ENCODE data around the gene FKTN. TPM values are rescaled to one million over a fixed set of nuclear protein-coding genes. Genes with fewer than 3 reads are reported as not detected.

The FKTN gene
- total RNA-seq, 8 experiments from 2014 or later = 15.7 to 32.8 (median 18.8) TPM

GRCh38 chr9:105672711-105673234 lies 114.8 kb downstream of the FKTN start:
- H3K4me3 ChIP-seq = no peak overlapping the region
- H3K4me1 ChIP-seq (replicated peaks in 1 of 2) = peaks cover 0 to 5% of the 10 kb centered on the region in 2 donors
- 0 to 100% (median 65%) methylated on average over 1 to 3 of the region's 3 CpGs for WGBS, 10 experiments
- ATAC-seq (replicated peaks in 6 of 8) = peak in 1 of 8 experiments; percentile 33
- in situ Hi-C loops (cut with MboI; ENCODE audit: low pct_unique_long_range_greater_than_20kb in 2 of 9, low sequenced_read_pairs in 9 of 9, unreplicated experiment in 9 of 9) = no loop called here
- H3K27ac ChIP-seq = no peak overlapping the region

- no peak for ATAC-seq (replicated peaks in 6 of 8)
- in situ Hi-C loops (cut with MboI; ENCODE audit: low pct_unique_long_range_greater_than_20kb in 2 of 9, low sequenced_read_pairs in 9 of 9, unreplicated experiment in 9 of 9) = no loop called here
- Histone ChIP-seq H3K4me3 (no peak overlapping the region), H3K27ac (no peak overlapping the region), H3K4me1 (replicated peaks in 1 of 2) (peaks cover 0 to 13% of the 10 kb centered on the region in 2 donors)
- WGBS, 10 experiments = 0 to 100% (median 88%) methylated on average over 1 to 2 of the region's 3 CpGs; no CpG with 5 or more reads in 3 of the 10 experiments
These were observed 116.0 kb downstream of the FKTN start for GRCh38 chr9:105673850-105674387.

- 17 to 88% (median 41%) methylated on average over 1 to 6 of the region's 6 CpGs; no CpG with 5 or more reads in 1 of the 10 experiments for WGBS, 10 experiments
- Histone ChIP-seq H3K4me1 (replicated peaks in 1 of 2) (peaks cover 0 to 13% of the 10 kb centered on the region in 2 donors), H3K4me3 (no peak overlapping the region), H3K27ac (no peak overlapping the region)
- in situ Hi-C loops (cut with MboI; ENCODE audit: low pct_unique_long_range_greater_than_20kb in 2 of 9, low sequenced_read_pairs in 9 of 9, unreplicated experiment in 9 of 9) = no loop called here
- no peak for ATAC-seq (replicated peaks in 6 of 8)
These were observed 118.5 kb downstream of the FKTN start for GRCh38 chr9:105676351-105676923.

- in situ Hi-C loops (cut with MboI; ENCODE audit: low pct_unique_long_range_greater_than_20kb in 2 of 9, low sequenced_read_pairs in 9 of 9, unreplicated experiment in 9 of 9) = no loop called here
- no peak overlapping the region for H3K4me3 ChIP-seq
- ATAC-seq (replicated peaks in 6 of 8) = no peak
- H3K27ac ChIP-seq = no peak overlapping the region
- H3K4me1 ChIP-seq (replicated peaks in 1 of 2) = peaks cover 0 to 13% of the 10 kb centered on the region in 2 donors
- WGBS, 10 experiments = 60 to 100% (median 71%) methylated on average over 1 of the region's 1 CpG; no CpG with 5 or more reads in 7 of the 10 experiments
These were observed 120.2 kb downstream of the FKTN start for GRCh38 chr9:105678163-105678562.

GRCh38 chr9:105678781-105679180 lies 120.8 kb downstream of the FKTN start:
- Histone ChIP-seq H3K4me3 (no peak overlapping the region), H3K27ac (no peak overlapping the region), H3K4me1 (replicated peaks in 1 of 2) (peaks cover 0 to 13% of the 10 kb centered on the region in 2 donors)
- 0 to 50% (median 20%) methylated on average over 1 of the region's 1 CpG for WGBS, 10 experiments
- in situ Hi-C loops (cut with MboI; ENCODE audit: low pct_unique_long_range_greater_than_20kb in 2 of 9, low sequenced_read_pairs in 9 of 9, unreplicated experiment in 9 of 9) = no loop called here
- no peak for ATAC-seq (replicated peaks in 6 of 8)

- in situ Hi-C loops (cut with MboI; ENCODE audit: low pct_unique_long_range_greater_than_20kb in 2 of 9, low sequenced_read_pairs in 9 of 9, unreplicated experiment in 9 of 9) = no loop called here
- Histone ChIP-seq H3K4me1 (replicated peaks in 1 of 2) (peaks cover 0 to 13% of the 10 kb centered on the region in 2 donors), H3K4me3 (no peak overlapping the region), H3K27ac (no peak overlapping the region)
- peak in 2 of 8 experiments; percentile 21 to 90 for ATAC-seq (replicated peaks in 6 of 8)
- 49 to 100% (median 85%) methylated on average over 2 to 8 of the region's 8 CpGs for WGBS, 10 experiments
These were observed 121.5 kb downstream of the FKTN start for GRCh38 chr9:105679257-105680022.

- ATAC-seq (replicated peaks in 6 of 8) = no peak
- in situ Hi-C loops (cut with MboI; ENCODE audit: low pct_unique_long_range_greater_than_20kb in 2 of 9, low sequenced_read_pairs in 9 of 9, unreplicated experiment in 9 of 9) = no loop called here
- Histone ChIP-seq H3K4me1 (replicated peaks in 1 of 2) (peaks cover 0 to 13% of the 10 kb centered on the region in 2 donors), H3K4me3 (no peak overlapping the region), H3K27ac (no peak overlapping the region)
- WGBS, 10 experiments = 60 to 100% (median 100%) methylated on average over 1 to 2 of the region's 2 CpGs; no CpG with 5 or more reads in 1 of the 10 experiments
These were observed 123.4 kb downstream of the FKTN start for GRCh38 chr9:105681313-105681712.

- Histone ChIP-seq H3K4me1 (replicated peaks in 1 of 2) (peaks cover 0 to 9% of the 10 kb centered on the region in 2 donors), H3K27ac (no peak overlapping the region), H3K4me3 (no peak overlapping the region)
- in situ Hi-C loops (cut with MboI; ENCODE audit: low pct_unique_long_range_greater_than_20kb in 2 of 9, low sequenced_read_pairs in 9 of 9, unreplicated experiment in 9 of 9) = no loop called here
- 80 to 100% (median 100%) methylated on average over 1 of the region's 1 CpG; no CpG with 5 or more reads in 6 of the 10 experiments for WGBS, 10 experiments
- peak in 2 of 8 experiments; percentile 35 to 36 for ATAC-seq (replicated peaks in 6 of 8)
These were observed 123.8 kb downstream of the FKTN start for GRCh38 chr9:105681724-105682123.

- Histone ChIP-seq H3K4me3 (no peak overlapping the region), H3K4me1 (replicated peaks in 1 of 2) (no peaks in the 10 kb centered on the region), H3K27ac (no peak overlapping the region)
- in situ Hi-C loops (cut with MboI; ENCODE audit: low pct_unique_long_range_greater_than_20kb in 2 of 9, low sequenced_read_pairs in 9 of 9, unreplicated experiment in 9 of 9) = no loop called here
- 20 to 100% (median 75%) methylated on average over 1 of the region's 1 CpG; no CpG with 5 or more reads in 3 of the 10 experiments for WGBS, 10 experiments
- ATAC-seq (replicated peaks in 6 of 8) = no peak
These were observed 125.9 kb downstream of the FKTN start for GRCh38 chr9:105683688-105684275.

GRCh38 chr9:105686936-105687335 lies 129.0 kb downstream of the FKTN start:
- H3K4me1 ChIP-seq (replicated peaks in 1 of 2) = no peaks in the 10 kb centered on the region
- ATAC-seq (replicated peaks in 6 of 8) = no peak
- no peak overlapping the region for H3K4me3 ChIP-seq
- H3K27ac ChIP-seq = no peak overlapping the region
- 33 to 94% (median 77%) methylated on average over 1 to 4 of the region's 4 CpGs; no CpG with 5 or more reads in 4 of the 10 experiments for WGBS, 10 experiments
- in situ Hi-C loops (cut with MboI; ENCODE audit: low pct_unique_long_range_greater_than_20kb in 2 of 9, low sequenced_read_pairs in 9 of 9, unreplicated experiment in 9 of 9) = no loop called here

Data from motor neuron (in vitro differentiated cells).